Measurements from ENCODE around the gene EPS8L3. TPM values are rescaled to one million over a fixed set of nuclear protein-coding genes. Genes with fewer than 3 reads are reported as not detected.
"Not testable (repeated sequence)": the region's sequence is repeated elsewhere in the genome, so short reads cannot be mapped to it uniquely, and the experiment has no call there.

EPS8L3 gene
- total RNA-seq, 2 donors from 2014 or later = 0.19 TPM; not detected in 1

GRCh38 chr1:109705411-109705810 is 58.3 kb downstream of the EPS8L3 start:
- no peaks in the 10 kb centered on the region for H3K4me1 ChIP-seq
- H3K36me3 ChIP-seq = no peaks in the 10 kb centered on the region
- H3K4me3 ChIP-seq = no peak overlapping the region
- DNase-seq (ENCODE audit: low spot score) = no peak
- no peak overlapping the region for H3K27ac ChIP-seq
- TF ChIP-seq CTCF (IDR thresholded peaks at IDR 0.05) = no peak
- H3K9me3 ChIP-seq = peaks cover 0 to 13% of the 10 kb centered on the region in 2 donors
- H3K27me3 ChIP-seq = no peaks in the 10 kb centered on the region

- no peak overlapping the region for H3K27ac ChIP-seq
- no peak overlapping the region for H3K4me3 ChIP-seq
- no peak for TF ChIP-seq CTCF (IDR thresholded peaks at IDR 0.05)
- H3K27me3 ChIP-seq = no peaks in the 10 kb centered on the region
- no peaks in the 10 kb centered on the region for H3K36me3 ChIP-seq
- peaks cover 0 to 9% of the 10 kb centered on the region in 2 donors for H3K9me3 ChIP-seq
- DNase-seq (ENCODE audit: low spot score) = no peak
- H3K4me1 ChIP-seq = no peaks in the 10 kb centered on the region
These were observed 59.5 kb downstream of the EPS8L3 start for GRCh38 chr1:109704173-109704572.

GRCh38 chr1:109702940-109703339 is 60.8 kb downstream of the EPS8L3 start:
- not testable (repeated sequence) for H3K27me3 ChIP-seq; DNase-seq (ENCODE audit: low spot score); H3K4me1 ChIP-seq; H3K36me3 ChIP-seq; H3K27ac ChIP-seq; H3K9me3 ChIP-seq; H3K4me3 ChIP-seq

Other genes with a start within 250 kb of the EPS8L3 start
- gene GPR61, start 224.1 kb downstream of the EPS8L3 start, total RNA-seq = under 1 TPM; 0.11 to 0.16 TPM
- 1 to 10 TPM; 2.6 to 2.8 TPM for gene GNAI3, start 215.3 kb downstream of the EPS8L3 start, total RNA-seq
- under 1 TPM in 1 of 2 donors, not detected in 1; 0.59 TPM for gene GNAT2, start 144.3 kb downstream of the EPS8L3 start, total RNA-seq
- gene AMPD2, start 144.1 kb downstream of the EPS8L3 start, total RNA-seq = 10 to 100 TPM; 16.1 to 17.9 TPM
- 10 to 100 TPM; 24.6 to 52.6 TPM for gene GSTM4, start 107.8 kb downstream of the EPS8L3 start, total RNA-seq
- gene GSTM2, start 95.9 kb downstream of the EPS8L3 start, total RNA-seq = 10 to 100 TPM; 31.7 to 53.8 TPM
- 10 to 100 TPM in 1 of 2 donors, not detected in 1; 21.6 TPM for gene GSTM1, start 76.1 kb downstream of the EPS8L3 start, total RNA-seq
- gene GSTM5, start 51.7 kb downstream of the EPS8L3 start, total RNA-seq = 1 to 10 TPM; 2.8 to 3.6 TPM
- 100 to 1,000 TPM; 121 to 197 TPM for gene GSTM3, start 22.9 kb downstream of the EPS8L3 start, total RNA-seq
- 10 to 100 TPM; 31.4 to 48.4 TPM for gene CSF1, start 146.9 kb upstream of the EPS8L3 start, total RNA-seq
- 10 to 100 TPM; 28.7 to 36.9 TPM for gene AHCYL1, start 220.8 kb upstream of the EPS8L3 start, total RNA-seq

Data from right atrium auricular region (tissue), 2 donors.